Middle frontal gyrus (tissue), 1 donor: ENCODE results near the gene CD320.

Experiments used
- DNase-seq: peaks from one replicate; pipeline ENCODE4 v3.0.0-alpha.2; 2015; ENCODE audit warnings: low spot score; ENCODE audit errors: extremely low spot score

Gene CD320

GRCh38 chr19:8255426-8256125 lies 52.6 kb downstream of the CD320 start:
- DNase-seq: no peak

DNA sequence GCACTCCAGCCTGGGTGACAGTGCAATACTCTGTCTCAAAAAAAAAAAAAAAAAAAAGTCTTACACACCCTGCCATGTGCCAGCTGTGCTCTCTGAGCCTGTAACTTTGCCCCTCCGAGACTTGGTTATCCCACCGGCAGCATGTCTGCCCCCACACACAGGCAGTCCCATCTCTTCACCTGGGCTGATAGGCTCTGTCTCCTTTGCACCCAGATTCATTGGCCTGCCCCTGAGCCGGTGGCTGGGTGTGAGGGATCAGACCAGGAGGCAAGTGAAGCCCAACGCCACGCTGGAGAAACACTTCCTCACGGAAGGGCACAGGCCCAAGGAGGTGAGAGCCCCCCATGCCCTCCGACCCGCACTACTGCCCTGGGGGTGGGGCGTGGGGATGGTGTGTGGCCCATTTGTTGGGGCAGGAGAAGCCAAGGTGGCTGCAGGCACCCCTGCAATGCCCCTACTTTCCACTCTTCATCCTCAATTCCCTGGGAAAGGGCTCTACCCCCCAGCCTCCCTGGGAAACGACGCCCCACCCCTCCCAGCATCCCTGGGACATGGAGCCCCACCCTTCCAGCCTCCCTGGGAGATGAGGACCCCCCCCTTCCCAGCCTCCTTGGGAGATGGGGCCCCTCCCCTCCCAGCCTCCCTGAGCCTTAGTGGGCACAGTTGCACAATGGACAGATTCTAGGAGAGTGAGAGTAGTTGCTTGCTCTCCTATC lies 53.7 kb downstream of the CD320 start:
- DNase-seq: no peak

DNA sequence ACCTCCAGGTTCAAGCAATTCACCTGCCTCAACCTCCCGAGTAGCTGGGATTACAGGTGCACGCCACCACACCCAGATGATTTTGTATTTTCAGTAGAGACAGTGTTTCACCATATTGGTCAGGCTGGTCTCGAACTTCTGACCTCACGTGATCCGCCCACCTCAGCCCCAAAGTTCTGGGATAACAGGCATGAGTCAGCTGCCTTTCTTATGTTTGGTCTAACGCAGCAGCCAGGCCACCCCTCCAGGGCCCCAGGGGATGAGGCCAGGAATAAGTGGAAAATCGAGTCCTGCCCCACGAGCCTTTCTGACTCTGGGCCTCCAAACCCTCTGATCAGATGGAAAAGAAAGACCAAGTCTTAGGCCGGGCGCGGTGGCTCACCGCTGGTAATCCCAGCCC lies 54.5 kb downstream of the CD320 start:
- no peak for DNase-seq

- DNase-seq: peak; percentile 48
Measured at GRCh38 chr19:8252922-8253589, 55.1 kb downstream of the CD320 start.
